Fibroblast of lung (primary cell): Measurements from ENCODE around the gene SLC66A2. TPM values are rescaled to one million over a fixed set of nuclear protein-coding genes. Genes with fewer than 3 reads are reported as not detected.

ENCODE experiments used
- DNase-seq, 2 donors: peaks; one replicate each; pipeline versions ENCODE4 v3.0.0 to v3.0.0-alpha.2; 2010; ENCODE audit warnings: low read depth in 2 of 2
- H2AFZ ChIP-seq: 2 replicates; pipeline ENCODE4 v1.5.1; 2012; ENCODE audit warnings: low read length, control low read depth, inconsistent platforms
- H3K27ac ChIP-seq: 2 replicates; pipeline ENCODE4 v1.5.1; 2011; ENCODE audit warnings: low read length, control low read depth; ENCODE audit not compliant: insufficient read depth
- H3K27me3 ChIP-seq: 2 replicates; pipeline ENCODE4 v1.5.1; 2011; ENCODE audit warnings: mild to moderate bottlenecking, low read length; ENCODE audit not compliant: control insufficient read depth, insufficient read depth
- H3K36me3 ChIP-seq: 2 replicates; pipeline ENCODE4 v1.5.1; 2011; ENCODE audit warnings: low read length; ENCODE audit not compliant: control insufficient read depth, insufficient read depth
- H3K4me1 ChIP-seq: 2 replicates; pipeline ENCODE4 v1.5.1; 2011; ENCODE audit warnings: low read length; ENCODE audit not compliant: control insufficient read depth, insufficient read depth; ENCODE audit errors: extremely low read depth
- H3K4me2 ChIP-seq: 2 replicates; pipeline ENCODE4 v1.5.1; 2011; ENCODE audit warnings: low read length, control low read depth; ENCODE audit not compliant: insufficient read depth; ENCODE audit errors: extremely low read depth
- H3K4me3 ChIP-seq, 4 experiments: fragments of 200-600 bp in 1 of 4; sonication (generic) in 1 of 4; replicated peaks in 1 of 4; 2 replicates each; pipeline ENCODE4 v1.5.1; 2011 to 2016; ENCODE audit warnings: low read length in 4 of 4, low read depth in 3 of 4, mild to moderate bottlenecking in 3 of 4, control low read depth in 2 of 4, inconsistent platforms in 1 of 4, mixed read lengths in 1 of 4; ENCODE audit not compliant: insufficient read depth in 1 of 4; ENCODE audit errors: control extremely low read depth in 1 of 4
- H3K79me2 ChIP-seq: 2 replicates; pipeline ENCODE4 v1.5.1; 2012; ENCODE audit warnings: mild to moderate bottlenecking, low read length, inconsistent platforms; ENCODE audit not compliant: control insufficient read depth, insufficient read depth
- H3K9ac ChIP-seq: 2 replicates; pipeline ENCODE4 v1.5.1; 2011; ENCODE audit warnings: mild to moderate bottlenecking, low read length, control low read depth; ENCODE audit not compliant: insufficient read depth
- H3K9me3 ChIP-seq: 2 replicates; pipeline ENCODE4 v1.5.1; 2012; ENCODE audit warnings: low read depth, low read length; ENCODE audit not compliant: control insufficient read depth, insufficient read depth
- H4K20me1 ChIP-seq: 2 replicates; pipeline ENCODE4 v1.5.1; 2011; ENCODE audit warnings: low read length; ENCODE audit not compliant: control insufficient read depth, insufficient read depth; ENCODE audit errors: extremely low read depth
- EZH2 ChIP-seq: IDR thresholded peaks from 2 replicates; pipeline ENCODE4 v1.5.1; 2012; ENCODE audit warnings: low read length, control low read depth, mild to moderate bottlenecking; ENCODE audit errors: missing control alignments
- polyA plus RNA-seq, 2 donors: library from polyadenylated mRNA; depleted of rRNA in 1 of 2; stranded (reverse) in 1 of 2; unstranded in 1 of 2; fragments of >200 nt; gene quantifications; 2 replicates each; pipeline ENCODE4 v1.2.1, GENCODE V29; 2011 to 2012; ENCODE audit warnings: missing spikeins in 1 of 2
- total RNA-seq: library from RNA; depleted of rRNA; stranded (reverse); fragments of >200 nt; gene quantifications from 2 replicates; pipeline ENCODE4 v1.2.1, GENCODE V29; 2014
- TF ChIP-seq, protein P1 (sequence below), 2 donors: IDR thresholded peaks in 1 of 2; conservative IDR thresholded peaks in 1 of 2; 1 replicate in 1 of 2; 2 replicates in 1 of 2; pipeline ENCODE4 v1.5.1; 2011 to 2012; ENCODE audit warnings: low read length in 2 of 2, control low read depth in 1 of 2, inconsistent platforms in 1 of 2, low read depth in 1 of 2, mild to moderate bottlenecking in 1 of 2

SLC66A2 gene
- total and polyA plus RNA-seq, 2 donors (not counting 1 experiment from before 2014, with no cell fraction given): 13.2 to 46.1 TPM

- Histone ChIP-seq H4K20me1 (no peaks in the 10 kb centered on the region), H2AFZ (no peak overlapping the region), H3K79me2 (peaks cover 2% of the 10 kb centered on the region), H3K4me2 (no peak overlapping the region), H3K9me3 (no peaks in the 10 kb centered on the region), H3K36me3 (peaks cover 2% of the 10 kb centered on the region), H3K4me3 (no peak overlapping the region), H3K27ac (no peak overlapping the region), H3K4me1 (peaks cover 2% of the 10 kb centered on the region), H3K27me3 (no peaks in the 10 kb centered on the region), H3K9ac (no peak overlapping the region)
- no peak for DNase-seq
- TF ChIP-seq EZH2: no peak
- TF ChIP-seq, protein P1, sequence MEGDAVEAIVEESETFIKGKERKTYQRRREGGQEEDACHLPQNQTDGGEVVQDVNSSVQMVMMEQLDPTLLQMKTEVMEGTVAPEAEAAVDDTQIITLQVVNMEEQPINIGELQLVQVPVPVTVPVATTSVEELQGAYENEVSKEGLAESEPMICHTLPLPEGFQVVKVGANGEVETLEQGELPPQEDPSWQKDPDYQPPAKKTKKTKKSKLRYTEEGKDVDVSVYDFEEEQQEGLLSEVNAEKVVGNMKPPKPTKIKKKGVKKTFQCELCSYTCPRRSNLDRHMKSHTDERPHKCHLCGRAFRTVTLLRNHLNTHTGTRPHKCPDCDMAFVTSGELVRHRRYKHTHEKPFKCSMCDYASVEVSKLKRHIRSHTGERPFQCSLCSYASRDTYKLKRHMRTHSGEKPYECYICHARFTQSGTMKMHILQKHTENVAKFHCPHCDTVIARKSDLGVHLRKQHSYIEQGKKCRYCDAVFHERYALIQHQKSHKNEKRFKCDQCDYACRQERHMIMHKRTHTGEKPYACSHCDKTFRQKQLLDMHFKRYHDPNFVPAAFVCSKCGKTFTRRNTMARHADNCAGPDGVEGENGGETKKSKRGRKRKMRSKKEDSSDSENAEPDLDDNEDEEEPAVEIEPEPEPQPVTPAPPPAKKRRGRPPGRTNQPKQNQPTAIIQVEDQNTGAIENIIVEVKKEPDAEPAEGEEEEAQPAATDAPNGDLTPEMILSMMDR (conservative IDR thresholded peaks at IDR 0.05 in 1 of 2, IDR thresholded peaks at IDR 0.05 in 1 of 2; ENCODE audit: low read depth in 1 of 2, low read length in 2 of 2): no peak
Measured at GRCh38 chr18:79912994-79913831, 38.2 kb downstream of the SLC66A2 start.

GRCh38 chr18:79912409-79912991 is 39.0 kb downstream of the SLC66A2 start:
- Histone ChIP-seq H3K4me3 (no peak overlapping the region), H3K79me2 (peaks cover 2% of the 10 kb centered on the region), H3K4me2 (no peak overlapping the region), H3K36me3 (peaks cover 2% of the 10 kb centered on the region), H2AFZ (no peak overlapping the region), H3K4me1 (peaks cover 2% of the 10 kb centered on the region), H4K20me1 (no peaks in the 10 kb centered on the region), H3K27ac (peak overlapping the region; percentile 45), H3K9ac (no peak overlapping the region), H3K27me3 (no peaks in the 10 kb centered on the region), H3K9me3 (no peaks in the 10 kb centered on the region)
- DNase-seq: peak; percentile 17 to 65
- TF ChIP-seq, protein P1 (conservative IDR thresholded peaks at IDR 0.05 in 1 of 2, IDR thresholded peaks at IDR 0.05 in 1 of 2; ENCODE audit: low read depth in 1 of 2, low read length in 2 of 2): no peak
- no peak for TF ChIP-seq EZH2

DNA sequence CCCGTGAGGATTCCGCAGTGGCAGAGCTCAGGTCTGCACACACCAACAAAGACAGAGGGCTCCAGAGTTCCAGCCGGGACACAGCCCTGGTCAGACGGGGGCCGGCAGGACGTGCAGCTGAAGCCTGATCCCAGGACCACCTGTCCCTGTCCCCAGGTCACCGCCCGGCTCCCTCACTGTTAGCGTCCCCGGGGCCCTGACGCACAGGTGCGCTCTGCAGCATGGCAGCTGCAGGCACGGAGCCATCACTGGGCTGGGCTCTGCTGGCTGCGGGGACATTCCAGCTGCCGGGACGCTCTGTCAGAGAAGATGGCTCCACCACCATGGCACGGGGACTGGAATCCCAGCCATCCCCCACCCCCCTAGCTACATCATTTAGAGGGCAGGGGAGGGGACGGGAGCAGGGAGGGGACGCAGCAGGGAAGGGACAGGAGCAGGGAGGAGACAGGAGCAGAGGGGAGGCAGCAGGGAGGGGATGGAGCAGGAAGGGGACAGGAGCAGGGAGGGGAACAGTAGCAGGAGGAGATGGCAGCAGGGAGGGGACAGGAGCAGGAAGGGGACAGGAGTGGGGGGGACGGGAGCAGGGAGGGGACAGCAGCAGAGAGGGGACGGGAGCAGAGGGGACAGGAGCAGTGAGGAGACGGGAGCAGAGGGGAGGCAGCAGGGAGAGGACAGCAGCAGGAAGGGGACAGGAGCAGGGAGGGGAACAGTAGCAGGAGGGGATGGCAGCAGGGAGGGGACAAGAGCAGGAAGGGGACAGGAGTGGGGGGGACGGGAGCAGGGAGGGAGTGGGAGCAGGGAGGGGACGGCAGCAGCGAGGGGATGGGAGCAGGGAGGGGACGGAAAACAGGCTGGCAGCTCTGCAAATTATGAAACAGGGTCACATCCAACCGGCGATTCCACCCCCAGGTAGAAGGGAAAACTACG is 39.8 kb downstream of the SLC66A2 start:
- TF ChIP-seq EZH2: no peak
- TF ChIP-seq, protein P1 (conservative IDR thresholded peaks at IDR 0.05 in 1 of 2, IDR thresholded peaks at IDR 0.05 in 1 of 2; ENCODE audit: low read depth in 1 of 2, low read length in 2 of 2): no peak
- H3K27ac ChIP-seq: peak overlapping the region; percentile 45
- no peak overlapping the region for H3K4me3 ChIP-seq
- no peaks in the 10 kb centered on the region for H3K9me3 ChIP-seq
- H3K9ac ChIP-seq: no peak overlapping the region
- H3K36me3 ChIP-seq: no peaks in the 10 kb centered on the region
- DNase-seq: no peak
- peaks cover 2% of the 10 kb centered on the region for H3K79me2 ChIP-seq
- no peaks in the 10 kb centered on the region for H4K20me1 ChIP-seq
- no peak overlapping the region for H2AFZ ChIP-seq
- no peaks in the 10 kb centered on the region for H3K27me3 ChIP-seq
- peaks cover 2% of the 10 kb centered on the region for H3K4me1 ChIP-seq
- no peak overlapping the region for H3K4me2 ChIP-seq
